ENCODE results near the gene VDAC1.

Gene VDAC1

GRCh38 chr5:133921979-133922378, 82.8 kb downstream of the VDAC1 start:
- TF ChIP-seq, protein P1, sequence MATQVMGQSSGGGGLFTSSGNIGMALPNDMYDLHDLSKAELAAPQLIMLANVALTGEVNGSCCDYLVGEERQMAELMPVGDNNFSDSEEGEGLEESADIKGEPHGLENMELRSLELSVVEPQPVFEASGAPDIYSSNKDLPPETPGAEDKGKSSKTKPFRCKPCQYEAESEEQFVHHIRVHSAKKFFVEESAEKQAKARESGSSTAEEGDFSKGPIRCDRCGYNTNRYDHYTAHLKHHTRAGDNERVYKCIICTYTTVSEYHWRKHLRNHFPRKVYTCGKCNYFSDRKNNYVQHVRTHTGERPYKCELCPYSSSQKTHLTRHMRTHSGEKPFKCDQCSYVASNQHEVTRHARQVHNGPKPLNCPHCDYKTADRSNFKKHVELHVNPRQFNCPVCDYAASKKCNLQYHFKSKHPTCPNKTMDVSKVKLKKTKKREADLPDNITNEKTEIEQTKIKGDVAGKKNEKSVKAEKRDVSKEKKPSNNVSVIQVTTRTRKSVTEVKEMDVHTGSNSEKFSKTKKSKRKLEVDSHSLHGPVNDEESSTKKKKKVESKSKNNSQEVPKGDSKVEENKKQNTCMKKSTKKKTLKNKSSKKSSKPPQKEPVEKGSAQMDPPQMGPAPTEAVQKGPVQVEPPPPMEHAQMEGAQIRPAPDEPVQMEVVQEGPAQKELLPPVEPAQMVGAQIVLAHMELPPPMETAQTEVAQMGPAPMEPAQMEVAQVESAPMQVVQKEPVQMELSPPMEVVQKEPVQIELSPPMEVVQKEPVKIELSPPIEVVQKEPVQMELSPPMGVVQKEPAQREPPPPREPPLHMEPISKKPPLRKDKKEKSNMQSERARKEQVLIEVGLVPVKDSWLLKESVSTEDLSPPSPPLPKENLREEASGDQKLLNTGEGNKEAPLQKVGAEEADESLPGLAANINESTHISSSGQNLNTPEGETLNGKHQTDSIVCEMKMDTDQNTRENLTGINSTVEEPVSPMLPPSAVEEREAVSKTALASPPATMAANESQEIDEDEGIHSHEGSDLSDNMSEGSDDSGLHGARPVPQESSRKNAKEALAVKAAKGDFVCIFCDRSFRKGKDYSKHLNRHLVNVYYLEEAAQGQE (IDR thresholded peaks at IDR 0.05; ENCODE audit: insufficient replicate concordance, low read depth) = no peak
- Histone ChIP-seq H3K27me3 (ENCODE audit: insufficient read depth, poor library complexity, severe bottlenecking) (no peaks in the 10 kb centered on the region), H3K4me3 (replicated peaks; ENCODE audit: insufficient read depth, low read length) (no peak overlapping the region), H3K27ac (replicated peaks) (no peak overlapping the region)
- DNase-seq (ENCODE audit: low read depth in 1 of 2, low spot score in 1 of 2) = no peak

Data from HL-60 (cell line).